IMR-90 (cell line): ENCODE data around the gene ABCC9.

Experiments used
- CEBPB ChIP-seq: IDR thresholded peaks from 2 replicates; pipeline ENCODE4 v1.6.1; 2012; ENCODE audit warnings: low read depth, low read length, improper control_type of control experiment
- CTCF ChIP-seq: conservative IDR thresholded peaks from 2 replicates; pipeline ENCODE4 v1.5.1; 2012; ENCODE audit warnings: mild to moderate bottlenecking, low read depth, low read length, improper control_type of control experiment
- FOS ChIP-seq: fragments of 150-350 bp; IDR thresholded peaks from 2 replicates; pipeline ENCODE4 v1.6.1; 2016; ENCODE audit warnings: low read depth, low read length
- MAZ ChIP-seq: IDR thresholded peaks from 2 replicates; pipeline ENCODE4 v1.6.1; 2012; ENCODE audit warnings: low read depth, mild to moderate bottlenecking, low read length, improper control_type of control experiment, moderate library complexity, borderline replicate concordance
- MXI1 ChIP-seq: IDR thresholded peaks from 2 replicates; pipeline ENCODE4 v1.6.1; 2012; ENCODE audit warnings: low read depth, mild to moderate bottlenecking, low read length, moderate library complexity, borderline replicate concordance
- POLR2A ChIP-seq: IDR thresholded peaks from 2 replicates; pipeline ENCODE4 v1.6.1; 2012; ENCODE audit warnings: mild to moderate bottlenecking, low read depth, low read length
- RAD21 ChIP-seq: IDR thresholded peaks from 2 replicates; pipeline ENCODE4 v1.6.1; 2012; ENCODE audit warnings: low read length, improper control_type of control experiment
- RCOR1 ChIP-seq: IDR thresholded peaks from 2 replicates; pipeline ENCODE4 v1.6.1; 2012; ENCODE audit warnings: mild to moderate bottlenecking, low read length, improper control_type of control experiment; ENCODE audit not compliant: insufficient replicate concordance
- RFX5 ChIP-seq: IDR thresholded peaks from 2 replicates; pipeline ENCODE4 v1.8.0; 2012; ENCODE audit warnings: low read depth, mild to moderate bottlenecking, low read length, moderate library complexity
- SMC3 ChIP-seq: fragments of 150-350 bp; IDR thresholded peaks from 2 replicates; pipeline ENCODE4 v1.6.1; 2016; ENCODE audit warnings: low read depth, mild to moderate bottlenecking, antibody characterized with exemption, low read length, moderate library complexity
- TF ChIP-seq, protein P1 (sequence below): fragments of 150-350 bp; IDR thresholded peaks from 2 replicates; pipeline ENCODE4 v1.6.1; 2017; ENCODE audit warnings: mild to moderate bottlenecking, antibody characterized with exemption, low read length, low read depth

- TF ChIP-seq CTCF: no peak
- TF ChIP-seq SMC3: no peak
- no peak for TF ChIP-seq FOS
- TF ChIP-seq MXI1: no peak
- TF ChIP-seq RAD21: no peak
- TF ChIP-seq, protein P1, sequence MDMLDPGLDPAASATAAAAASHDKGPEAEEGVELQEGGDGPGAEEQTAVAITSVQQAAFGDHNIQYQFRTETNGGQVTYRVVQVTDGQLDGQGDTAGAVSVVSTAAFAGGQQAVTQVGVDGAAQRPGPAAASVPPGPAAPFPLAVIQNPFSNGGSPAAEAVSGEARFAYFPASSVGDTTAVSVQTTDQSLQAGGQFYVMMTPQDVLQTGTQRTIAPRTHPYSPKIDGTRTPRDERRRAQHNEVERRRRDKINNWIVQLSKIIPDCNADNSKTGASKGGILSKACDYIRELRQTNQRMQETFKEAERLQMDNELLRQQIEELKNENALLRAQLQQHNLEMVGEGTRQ: no peak
- no peak for TF ChIP-seq POLR2A
- TF ChIP-seq RCOR1: no peak
- no peak for TF ChIP-seq CEBPB
- no peak for TF ChIP-seq MAZ
- no peak for TF ChIP-seq RFX5
These were observed 122.6 kb downstream of the ABCC9 start for GRCh38 chr12:21818627-21819026.
